PFSK-1 (cell line): ENCODE measurements around the gene RUNX2.

ENCODE experiments used
- FOXP2 ChIP-seq: optimal IDR thresholded peaks from 2 replicates; pipeline ENCODE3; 2011; ENCODE audit warnings: borderline replicate concordance, control low read depth, inconsistent platforms; ENCODE audit not compliant: insufficient read depth; ENCODE audit errors: extremely low read length, extremely low read depth
- POLR2AphosphoS5 ChIP-seq: IDR thresholded peaks from 2 replicates; pipeline ENCODE4 v1.6.1; 2012; ENCODE audit warnings: low read depth, mild to moderate bottlenecking, control low read depth, low read length, moderate library complexity
- REST ChIP-seq, 2 experiments: IDR thresholded peaks; 2 replicates each; pipeline versions ENCODE4 v1.6.1 to v1.8.0; 2011 to 2012; ENCODE audit warnings: low read depth in 2 of 2, low read length in 2 of 2, control low read depth in 1 of 2, inconsistent platforms in 1 of 2, mild to moderate bottlenecking in 1 of 2, moderate library complexity in 1 of 2; ENCODE audit not compliant: insufficient read depth in 1 of 2
- SIN3A ChIP-seq: IDR thresholded peaks from 2 replicates; pipeline ENCODE4 v1.6.1; 2012; ENCODE audit warnings: mild to moderate bottlenecking, low read length, moderate library complexity, borderline replicate concordance; ENCODE audit not compliant: insufficient read depth
- TAF1 ChIP-seq: IDR thresholded peaks from 2 replicates; pipeline ENCODE4 v1.6.1; 2012; ENCODE audit warnings: low read length, control low read depth, borderline replicate concordance; ENCODE audit not compliant: insufficient read depth

Gene RUNX2

GRCh38 chr6:45491048-45491735 is 163.1 kb downstream of the RUNX2 start:
- TF ChIP-seq POLR2AphosphoS5 (no peak), FOXP2 (no peak), REST (IDR thresholded peaks at IDR 0.05; ENCODE audit: insufficient read depth in 1 of 2, low read depth in 2 of 2, low read length in 2 of 2) (no peak), SIN3A (no peak), TAF1 (no peak)

- no peak for TF ChIP-seq REST (IDR thresholded peaks at IDR 0.05; ENCODE audit: insufficient read depth in 1 of 2, low read depth in 2 of 2, low read length in 2 of 2)
- no peak for TF ChIP-seq POLR2AphosphoS5
- TF ChIP-seq SIN3A, result no peak
- no peak for TF ChIP-seq FOXP2
- no peak for TF ChIP-seq TAF1
Observed at GRCh38 chr6:45491874-45492273, 163.7 kb downstream of the RUNX2 start.

GRCh38 chr6:45493761-45494160 is 165.6 kb downstream of the RUNX2 start:
- TF ChIP-seq SIN3A, result no peak
- TF ChIP-seq POLR2AphosphoS5, result no peak
- no peak for TF ChIP-seq FOXP2
- no peak for TF ChIP-seq TAF1
- no peak for TF ChIP-seq REST (IDR thresholded peaks at IDR 0.05; ENCODE audit: insufficient read depth in 1 of 2, low read depth in 2 of 2, low read length in 2 of 2)

GRCh38 chr6:45494416-45495135 is 166.4 kb downstream of the RUNX2 start:
- no peak for TF ChIP-seq SIN3A
- no peak for TF ChIP-seq FOXP2
- no peak for TF ChIP-seq POLR2AphosphoS5
- no peak for TF ChIP-seq TAF1
- TF ChIP-seq REST (IDR thresholded peaks at IDR 0.05; ENCODE audit: insufficient read depth in 1 of 2, low read depth in 2 of 2, low read length in 2 of 2), result no peak
